Ovary (tissue), 9 donors: Measurements from ENCODE around the gene GPR4. TPM values are rescaled to one million over a fixed set of nuclear protein-coding genes. Genes with fewer than 3 reads are reported as not detected.

Experiments used
- DNase-seq, 5 donors: peaks; one replicate each; pipeline ENCODE4 v3.0.0-alpha.2; 2019 to 2020
- H3K27ac ChIP-seq, 2 donors: fragments of 200-600 bp; one replicate each; pipeline versions ENCODE4 v1.5.1 to v1.8.0; 2019 to 2022
- H3K27me3 ChIP-seq: fragments of 200-600 bp; one replicate; pipeline ENCODE4 v1.8.0; 2022
- H3K36me3 ChIP-seq: fragments of 200-600 bp; sonication (generic); one replicate; pipeline ENCODE4 v1.5.1; 2019
- H3K4me1 ChIP-seq: one replicate; pipeline ENCODE4 v1.8.1; 2013; ENCODE audit warnings: mild to moderate bottlenecking, moderate library complexity; ENCODE audit not compliant: insufficient read depth
- H3K4me3 ChIP-seq: fragments of 200-600 bp; sonication (generic); one replicate; pipeline ENCODE4 v1.5.1; 2017
- H3K9me3 ChIP-seq, 2 donors: fragments of 200-600 bp in 1 of 2; sonication (generic) in 1 of 2; one replicate each; pipeline versions ENCODE4 v1.5.1 to v1.8.1; 2013 to 2019; ENCODE audit warnings: mild to moderate bottlenecking in 1 of 2, moderate library complexity in 1 of 2
- CTCF ChIP-seq, 3 donors: fragments of 450-650 bp in 2 of 3; fragments of 200-600 bp in 1 of 3; IDR thresholded peaks; one replicate each; pipeline versions ENCODE4 v1.5.1 to v1.8.0; 2016 to 2022; ENCODE audit warnings: antibody characterized with exemption in 3 of 3, mild to moderate bottlenecking in 1 of 3
- EP300 ChIP-seq: sonication (generic); formaldehyde crosslinking; IDR thresholded peaks from one replicate; pipeline ENCODE4 v1.6.1; 2017; ENCODE audit warnings: antibody characterized with exemption
- POLR2A ChIP-seq: fragments of 450-650 bp; IDR thresholded peaks from one replicate; pipeline ENCODE4 v1.6.1; 2017; ENCODE audit warnings: antibody characterized with exemption, mild to moderate bottlenecking, moderate library complexity
- WGBS, 3 donors: extraction: QIAGEN DNeasy Blood & Tissue Kit in 1 of 3; methylation state at CpG; one replicate each; pipeline versions ENCODE4 v1.1.5 to v1.1.7; 2013 to 2017; 5-methylcytosine and 5-hydroxymethylcytosine counted together
- intact Hi-C, 4 donors: fragments of 100-400 bp; cut with DNase I; formaldehyde crosslinking; loops; one replicate each; pipeline versions ENCODE4 v1.11.0 to v1.15.1; 2022 to 2023
- polyA plus RNA-seq, 2 donors: library from polyadenylated mRNA; stranded (reverse); fragments of 200-250 nt in 1 of 2; fragments of 350-450 nt in 1 of 2; fragmentation: Illumina TruSeq in 1 of 2; extraction: RNeasy Lipid Tissue Mini Kit (QIAGEN cat#74804) in 1 of 2; gene quantifications; one replicate each; pipeline ENCODE4 v1.2.3, GENCODE V29; 2013 to 2014
- total RNA-seq, 7 donors: library from RNA; depleted of rRNA in 2 of 7; stranded (reverse); fragments of >200 nt in 2 of 7; fragmentation: NEBNext Ultra II Directional in 3 of 7; extraction: Animal tissue kit (Norgen Biotek cat#: 25700) in 3 of 7; gene quantifications; one replicate each; pipeline versions ENCODE4 v1.1.0 to v1.2.4, GENCODE V29; 2016 to 2023
- donor health status: DM: no; HTN: no; CAD: no; lungs with moderate emphysema.
- donor health status: DM: no; HTN: no; CAD: no.
- donor health status: Bipolar disorder and iron deficiency.
- donor health status: DM: yes; HTN: yes; CAD: no.
- donor health status: DM: no; HTN: no; CAD: no.
- donor health status: DM: yes; HTN: yes; CAD: no.

Gene GPR4
- total and polyA plus RNA-seq, 9 donors, result 0.60 to 11.9 (median 3.0) TPM

GRCh38 chr19:45568732-45569131, 33.3 kb downstream of the GPR4 start:
- Histone ChIP-seq H3K36me3 (no peaks in the 10 kb centered on the region), H3K4me3 (no peak overlapping the region), H3K27me3 (no peaks in the 10 kb centered on the region), H3K9me3 (no peaks in the 10 kb centered on the region), H3K27ac (no peak overlapping the region), H3K4me1 (no peaks in the 10 kb centered on the region)
- no peak for DNase-seq
- intact Hi-C loops, result no loop called here
- TF ChIP-seq POLR2A, result no peak
- no peak for TF ChIP-seq EP300
- no peak for TF ChIP-seq CTCF (IDR thresholded peaks at IDR 0.05)
- WGBS, 3 donors, result 83 to 92% (median 92%) methylated on average over 3 of the region's 3 CpGs

DNA sequence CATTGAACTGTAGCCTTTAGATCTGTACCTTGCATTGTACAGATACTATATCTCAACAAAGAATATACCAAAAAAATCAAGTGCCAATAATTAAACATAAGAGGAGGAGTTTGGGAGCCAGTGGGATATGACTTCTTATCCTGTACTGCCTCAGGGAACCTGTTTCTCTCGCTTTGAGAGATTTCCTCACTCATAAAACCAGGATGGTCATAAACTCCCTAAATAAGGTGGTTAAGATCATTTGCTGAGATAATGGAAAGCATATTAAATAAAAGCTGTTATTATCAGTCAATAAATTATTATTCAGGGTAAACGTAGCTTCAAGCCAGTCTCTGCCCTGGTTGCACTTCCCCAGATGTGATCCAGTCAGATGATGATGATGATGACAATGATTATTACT, 34.4 kb downstream of the GPR4 start:
- TF ChIP-seq POLR2A, result no peak
- no peak for TF ChIP-seq EP300
- TF ChIP-seq CTCF (IDR thresholded peaks at IDR 0.05), result no peak
- no peaks in the 10 kb centered on the region for H3K36me3 ChIP-seq
- intact Hi-C loops, result no loop called here
- DNase-seq, result no peak
- H3K27ac ChIP-seq, result no peak overlapping the region
- no peaks in the 10 kb centered on the region for H3K9me3 ChIP-seq
- H3K4me1 ChIP-seq, result no peaks in the 10 kb centered on the region
- H3K4me3 ChIP-seq, result no peak overlapping the region
- H3K27me3 ChIP-seq, result no peaks in the 10 kb centered on the region
- WGBS, 3 donors, result 82 to 95% (median 94%) methylated on average over 2 of the region's 2 CpGs

DNA sequence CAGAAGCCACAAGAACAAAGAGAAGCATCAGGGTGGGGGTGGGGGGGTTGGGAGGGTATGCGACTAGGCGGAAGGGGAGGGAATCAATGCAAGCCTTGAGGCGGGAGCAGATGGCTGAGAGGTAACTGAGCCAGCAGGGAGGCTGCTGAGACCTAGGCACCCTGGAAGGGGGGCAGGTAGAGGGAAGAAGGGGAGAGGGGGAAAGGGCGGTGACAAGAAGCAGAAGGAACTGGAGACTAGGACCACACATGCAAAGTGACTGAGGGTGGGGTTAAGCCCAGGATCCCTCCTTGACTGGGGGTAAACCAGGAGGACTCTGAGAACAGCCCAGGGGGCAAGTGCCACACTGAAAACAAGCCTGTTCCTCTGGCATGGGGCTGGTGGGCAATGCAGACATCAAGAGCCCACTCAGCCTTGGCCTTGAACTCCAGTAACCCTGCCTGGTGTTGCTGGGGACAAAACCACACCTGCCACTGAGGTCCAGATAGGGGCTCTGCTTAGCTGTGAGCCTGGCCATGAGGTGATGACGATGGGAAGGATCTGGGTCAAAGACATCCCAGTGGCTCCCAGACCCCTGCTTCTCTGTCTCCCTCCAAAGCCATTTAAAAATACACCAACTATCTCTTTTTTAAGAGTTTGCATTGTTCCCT, 37.8 kb downstream of the GPR4 start:
- intact Hi-C loops, result no loop called here
- no peak for DNase-seq

GRCh38 chr19:45560686-45561085, 41.3 kb downstream of the GPR4 start:
- Histone ChIP-seq H3K27me3 (no peaks in the 10 kb centered on the region), H3K9me3 (no peaks in the 10 kb centered on the region), H3K36me3 (no peaks in the 10 kb centered on the region), H3K4me3 (no peak overlapping the region), H3K4me1 (no peaks in the 10 kb centered on the region), H3K27ac (no peak overlapping the region)
- TF ChIP-seq EP300, result no peak
- no peak for TF ChIP-seq POLR2A
- TF ChIP-seq CTCF (IDR thresholded peaks at IDR 0.05), result no peak
- DNase-seq, result no peak
- WGBS, 3 donors, result 84 to 86% (median 86%) methylated on average over 11 of the region's 11 CpGs
- intact Hi-C loops, result no loop called here

More for the DNA sequence above, 37.8 kb downstream of the GPR4 start:
- Histone ChIP-seq H3K36me3 (no peaks in the 10 kb centered on the region), H3K4me1 (no peaks in the 10 kb centered on the region), H3K4me3 (no peak overlapping the region), H3K27ac (no peak overlapping the region), H3K9me3 (no peaks in the 10 kb centered on the region), H3K27me3 (no peaks in the 10 kb centered on the region)
- no peak for TF ChIP-seq EP300
- no peak for TF ChIP-seq CTCF (IDR thresholded peaks at IDR 0.05)
- TF ChIP-seq POLR2A, result no peak
- 81 to 83% (median 82%) methylated on average over 5 of the region's 5 CpGs for WGBS, 3 donors
